ENCODE results near the gene IGFLR1. TPM values are rescaled to one million over a fixed set of nuclear protein-coding genes. Genes with fewer than 3 reads are reported as not detected.
A peak's percentile ranks its signal among the peaks of the same experiment; 100 is the strongest.

Gene IGFLR1
- total RNA-seq, 6 experiments from 2014 or later: 16.3 to 58.9 (median 29.3) TPM

GRCh38 chr19:35752746-35753350 lies 10.6 kb upstream of the IGFLR1 start:
- peaks cover 0 to 23% (median 12%) of the 10 kb centered on the region in 4 donors for H3K4me1 ChIP-seq
- intact Hi-C loops (cut with DNase I): no loop called here
- WGBS (ENCODE audit: insufficient coverage, low coverage, low lambda C conversion rate, missing lambda C conversion rate): 100% methylated on average over 1 of the region's 20 CpGs
- peaks cover 0 to 13% (median 5%) of the 10 kb centered on the region in 4 donors for H3K36me3 ChIP-seq
- peak in 1 of 3 donors; percentile 24 for DNase-seq
- no peak overlapping the region for H3K27ac ChIP-seq
- no peak for TF ChIP-seq POLR2A (IDR thresholded peaks at IDR 0.05)
- TF ChIP-seq CTCF (IDR thresholded peaks at IDR 0.05): no peak
- no peak overlapping the region for H3K4me3 ChIP-seq
- H3K27me3 ChIP-seq: no peaks in the 10 kb centered on the region
- H3K9me3 ChIP-seq: no peaks in the 10 kb centered on the region
- no peak for ATAC-seq

DNA sequence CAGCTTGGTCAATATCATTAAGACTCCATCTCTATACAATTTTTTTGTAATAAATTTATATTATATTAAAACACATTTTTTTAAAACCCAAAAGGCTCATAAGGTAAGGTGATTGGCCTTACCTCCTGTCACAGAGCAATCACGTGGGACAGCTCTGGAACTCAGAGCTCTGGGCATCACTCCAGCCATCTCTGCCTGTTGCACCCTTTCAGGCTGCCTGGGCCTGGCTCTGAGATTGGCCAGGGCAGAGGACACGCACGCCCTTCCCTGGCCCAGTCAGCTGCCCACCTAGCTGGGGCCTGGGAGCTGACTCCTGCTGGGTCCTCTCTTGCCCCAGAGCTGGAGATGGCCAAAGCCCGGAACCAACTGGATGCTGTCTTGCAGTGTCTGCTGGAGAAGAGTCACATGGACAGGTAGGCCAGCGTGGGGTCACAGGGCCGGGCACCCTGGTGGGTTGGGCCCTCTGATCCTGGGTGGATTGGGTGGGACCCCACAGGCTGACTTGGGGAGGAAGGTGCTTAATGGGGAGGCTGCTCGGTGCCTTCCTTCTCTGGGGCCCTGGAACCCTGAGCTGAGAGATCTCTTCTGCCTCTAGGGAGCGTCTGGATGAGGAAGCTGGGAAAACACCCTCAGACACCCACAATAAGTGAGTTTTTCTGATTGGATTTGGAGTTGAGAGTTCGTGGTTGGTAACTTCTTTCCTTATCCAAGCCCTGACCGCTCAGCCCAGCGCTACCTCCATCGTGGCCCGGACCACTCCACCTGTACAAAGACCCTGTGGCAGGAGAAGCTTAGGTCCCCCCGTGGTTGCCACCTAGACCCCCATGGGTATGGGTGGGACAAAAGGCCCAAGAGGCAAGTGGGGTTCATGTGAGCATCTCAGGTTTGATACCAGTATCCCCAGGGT lies 9.8 kb upstream of the IGFLR1 start:
- H3K9me3 ChIP-seq: no peaks in the 10 kb centered on the region
- 67% methylated on average over 5 of the region's 14 CpGs for WGBS (ENCODE audit: insufficient coverage, low coverage, low lambda C conversion rate, missing lambda C conversion rate)
- H3K27me3 ChIP-seq: no peaks in the 10 kb centered on the region
- ATAC-seq (no peak), DNase-seq (peak in 2 of 3 donors; percentile 12 to 76)
- H3K4me1 ChIP-seq: peaks cover 0 to 21% (median 12%) of the 10 kb centered on the region in 4 donors
- H3K27ac ChIP-seq: no peak overlapping the region
- TF ChIP-seq CTCF (IDR thresholded peaks at IDR 0.05): no peak
- no peak for TF ChIP-seq POLR2A (IDR thresholded peaks at IDR 0.05)
- intact Hi-C loops (cut with DNase I): no loop called here
- H3K36me3 ChIP-seq: peaks cover 0 to 13% (median 5%) of the 10 kb centered on the region in 4 donors
- H3K4me3 ChIP-seq: no peak overlapping the region

DNA sequence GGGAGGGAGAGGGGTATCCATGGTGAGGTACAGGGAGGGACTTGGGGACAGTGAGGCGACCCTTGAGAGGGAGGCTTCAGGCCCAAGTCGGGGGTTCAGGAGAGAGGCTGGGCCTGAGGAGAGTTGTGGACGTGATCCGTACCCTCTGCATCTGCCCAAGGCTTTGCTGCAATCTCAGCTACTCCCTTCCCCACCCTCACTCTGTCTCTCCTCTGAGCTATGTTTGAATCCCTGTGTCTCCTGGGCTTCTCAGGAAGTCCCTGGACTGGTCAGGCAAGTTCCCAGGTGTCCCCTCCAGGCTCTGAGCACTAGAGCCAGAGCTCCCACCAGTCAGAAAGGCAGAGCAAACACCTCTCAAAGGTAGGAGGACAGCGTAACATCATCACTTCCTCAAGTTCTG lies 7.9 kb upstream of the IGFLR1 start:
- 93% methylated on average over 3 of the region's 5 CpGs for WGBS (ENCODE audit: insufficient coverage, low coverage, low lambda C conversion rate, missing lambda C conversion rate)
- intact Hi-C loops (cut with DNase I): no loop called here
- ATAC-seq (no peak), DNase-seq (no peak)
- peaks cover 0 to 13% (median 5%) of the 10 kb centered on the region in 4 donors for H3K36me3 ChIP-seq
- no peak overlapping the region for H3K27ac ChIP-seq
- H3K4me3 ChIP-seq: no peak overlapping the region
- H3K9me3 ChIP-seq: no peaks in the 10 kb centered on the region
- TF ChIP-seq CTCF (IDR thresholded peaks at IDR 0.05) (no peak), POLR2A (IDR thresholded peaks at IDR 0.05) (no peak)
- peaks cover 0 to 20% (median 13%) of the 10 kb centered on the region in 4 donors for H3K4me1 ChIP-seq
- H3K27me3 ChIP-seq: no peaks in the 10 kb centered on the region

- under 1% methylated on average over 32 of the region's 45 CpGs for WGBS (ENCODE audit: insufficient coverage, low coverage, low lambda C conversion rate, missing lambda C conversion rate)
Measured at GRCh38 chr19:35748106-35749020, 6.1 kb upstream of the IGFLR1 start, which contains the start of gene LIN37. LIN37 (plus strand) TSS chr19:35748576; CDS start chr19:35748725, 149 bp downstream.

More at GRCh38 chr19:35748106-35749020, 6.1 kb upstream of the IGFLR1 start, which contains the start of gene LIN37:
- peak within 1 kb of the TSS; percentile 62 to 98 (median 86) for H3K4me3 ChIP-seq
- intact Hi-C loops (cut with DNase I): no loop called here
- ATAC-seq (peak; percentile 76 to 87 (median 84)), DNase-seq (peak; percentile 99 to 100 (median 99))
- peak within 1 kb of the TSS; percentile 40 to 60 (median 59) for H3K27ac ChIP-seq
- H3K4me1 ChIP-seq: peaks cover 0 to 29% (median 17%) of the 10 kb centered on the region in 4 donors
- H3K27me3 ChIP-seq: no peaks in the 10 kb centered on the region
- no peaks in the 10 kb centered on the region for H3K9me3 ChIP-seq
- TF ChIP-seq POLR2A (IDR thresholded peaks at IDR 0.05) (peak; percentile 93), CTCF (IDR thresholded peaks at IDR 0.05) (peak in 2 of 4 donors; percentile 19 to 25)
- H3K36me3 ChIP-seq: peaks cover 0 to 11% (median 4%) of the 10 kb centered on the region in 4 donors
